GM18499 (cell line): ENCODE measurements around the gene RTP1.
"Not testable (repeated sequence)": the region's sequence is repeated elsewhere in the genome, so short reads cannot be mapped to it uniquely, and the experiment has no call there.

Source experiments
- ATAC-seq: cut with Tn5 transposase; IDR thresholded peaks from one replicate; pipeline ENCODE4 v1.9.1; 2021; ENCODE audit warnings: moderate number of reproducible peaks; ENCODE audit not compliant: insufficient read depth, unreplicated experiment

RTP1 gene

DNA sequence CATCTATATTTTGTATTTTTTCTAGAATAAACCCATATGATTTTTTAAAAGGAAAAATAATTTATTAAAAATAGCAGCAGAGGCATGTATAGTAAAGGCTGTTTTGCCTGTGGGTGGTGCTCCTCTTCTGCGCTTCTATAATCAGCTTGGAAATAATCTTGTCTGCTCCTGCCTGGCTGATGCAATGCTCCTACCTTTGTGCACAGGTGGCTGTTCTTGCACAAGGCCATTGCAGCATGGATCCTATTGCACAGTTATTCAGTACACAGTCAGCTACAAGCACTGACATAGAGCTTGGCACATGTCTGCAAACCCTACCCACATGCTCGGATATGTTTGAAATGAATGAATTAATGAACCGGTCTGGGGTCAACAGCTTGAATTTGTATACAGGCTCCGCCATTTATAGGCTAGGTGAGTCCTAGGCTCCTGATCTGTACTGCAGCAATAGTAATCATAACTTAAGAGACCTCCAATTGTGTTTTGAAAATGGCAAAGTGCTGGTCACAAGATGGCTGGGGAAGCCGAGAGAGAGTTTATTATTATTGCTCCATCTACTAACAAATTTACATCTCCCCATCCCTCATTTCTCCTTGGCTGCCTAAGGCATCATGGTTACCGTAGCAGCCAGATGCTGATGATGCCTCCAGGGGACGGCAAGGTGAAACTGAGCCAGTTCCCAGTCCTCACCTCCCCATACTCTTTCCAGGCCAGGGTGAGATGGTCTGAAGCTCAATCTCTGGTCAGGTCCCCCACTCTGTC lies 532 bp upstream of the RTP1 start:
- no peak for ATAC-seq

DNA sequence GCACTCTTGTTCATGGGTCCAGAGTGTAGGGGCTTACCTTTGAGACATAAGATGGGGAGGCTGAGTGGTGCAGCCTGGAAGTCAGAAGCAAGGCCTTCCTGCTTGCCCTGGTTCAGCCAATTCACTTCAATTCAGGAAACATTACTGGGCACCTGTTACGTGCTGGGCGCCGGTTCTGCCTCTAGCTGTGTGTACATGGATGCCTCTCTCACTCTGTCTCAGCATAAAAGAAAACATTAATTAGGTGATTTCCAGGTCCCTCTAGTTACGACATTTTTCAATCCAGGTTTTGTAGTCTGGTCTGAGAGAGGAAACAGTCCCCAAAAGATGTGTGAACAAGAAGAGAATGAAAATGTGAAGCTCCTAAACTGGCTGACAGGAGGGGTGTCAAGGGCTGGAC lies 1.2 kb downstream of the RTP1 start:
- no peak for ATAC-seq

DNA sequence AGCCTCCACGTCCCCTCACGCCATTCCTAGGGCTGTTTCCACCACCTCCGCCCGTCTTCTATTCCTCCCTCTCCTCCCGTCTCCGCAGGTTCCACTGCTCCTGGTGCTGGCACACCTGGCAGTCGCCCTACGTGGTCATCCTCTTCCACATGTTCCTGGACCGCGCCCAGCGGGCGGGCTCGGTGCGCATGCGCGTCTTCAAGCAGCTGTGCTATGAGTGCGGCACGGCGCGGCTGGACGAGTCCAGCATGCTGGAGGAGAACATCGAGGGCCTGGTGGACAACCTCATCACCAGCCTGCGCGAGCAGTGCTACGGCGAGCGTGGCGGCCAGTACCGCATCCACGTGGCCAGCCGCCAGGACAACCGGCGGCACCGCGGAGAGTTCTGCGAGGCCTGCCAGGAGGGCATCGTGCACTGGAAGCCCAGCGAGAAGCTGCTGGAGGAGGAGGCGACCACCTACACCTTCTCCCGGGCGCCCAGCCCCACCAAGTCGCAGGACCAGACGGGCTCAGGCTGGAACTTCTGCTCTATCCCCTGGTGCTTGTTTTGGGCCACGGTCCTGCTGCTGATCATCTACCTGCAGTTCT lies 2.3 kb downstream of the RTP1 start:
- not testable (repeated sequence) for ATAC-seq

DNA sequence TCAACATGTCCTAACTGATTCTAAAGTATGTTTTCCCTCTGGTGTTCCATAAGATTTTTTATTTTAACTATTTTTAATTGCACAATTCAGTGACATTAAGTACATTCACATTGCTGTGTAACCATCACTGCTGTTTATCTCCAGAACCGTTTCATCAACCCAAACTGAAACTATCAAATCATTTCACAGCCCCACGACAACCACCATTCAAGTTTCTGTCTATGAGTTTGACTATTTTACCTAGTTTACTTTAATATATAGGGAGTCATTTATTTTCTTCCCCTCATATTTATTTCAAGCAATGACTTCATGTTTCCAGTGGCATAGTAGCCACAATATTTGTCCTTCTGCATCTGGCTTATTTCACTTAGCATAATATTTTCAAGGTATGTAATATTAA lies 8.4 kb downstream of the RTP1 start:
- ATAC-seq = no peak

DNA sequence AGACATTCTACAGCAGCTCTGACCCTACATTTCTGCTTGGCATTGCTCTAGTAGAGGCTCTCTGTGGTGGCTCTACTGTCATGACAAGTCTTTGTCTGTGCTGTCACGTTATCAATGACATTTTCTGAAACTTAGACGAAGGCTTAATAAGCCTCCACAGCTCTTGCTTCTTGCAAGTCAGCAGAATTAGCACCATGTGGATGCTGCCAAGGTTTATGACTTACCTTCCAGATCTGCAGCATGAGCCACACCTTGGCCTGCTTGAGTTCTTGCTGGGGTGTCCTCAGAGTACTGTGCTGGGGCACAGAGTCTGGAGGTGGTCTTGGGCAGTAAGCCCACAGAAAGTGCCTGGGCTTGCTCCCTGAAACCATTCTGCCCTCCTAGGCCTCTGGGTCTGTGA lies 9.8 kb downstream of the RTP1 start:
- ATAC-seq = no peak

DNA sequence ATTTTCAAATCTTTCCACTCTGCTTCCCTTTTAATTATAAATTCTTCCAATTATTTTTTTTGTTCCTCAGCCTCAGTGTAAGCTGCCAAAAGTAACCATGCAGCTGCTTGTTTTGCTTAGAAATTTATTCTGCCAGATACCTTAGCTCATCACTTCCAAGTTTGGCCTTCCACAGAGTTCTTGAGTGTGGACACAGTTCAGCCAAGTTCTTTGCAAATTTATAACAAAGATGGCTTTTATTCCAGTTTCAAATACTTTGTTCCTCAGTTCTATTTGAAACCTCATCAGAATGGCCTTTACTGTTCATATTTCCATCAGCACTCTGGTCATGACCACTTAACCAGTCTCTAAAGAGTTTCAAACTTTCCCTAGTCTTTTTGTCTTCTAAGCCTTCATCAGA lies 10.3 kb downstream of the RTP1 start:
- ATAC-seq = no peak

DNA sequence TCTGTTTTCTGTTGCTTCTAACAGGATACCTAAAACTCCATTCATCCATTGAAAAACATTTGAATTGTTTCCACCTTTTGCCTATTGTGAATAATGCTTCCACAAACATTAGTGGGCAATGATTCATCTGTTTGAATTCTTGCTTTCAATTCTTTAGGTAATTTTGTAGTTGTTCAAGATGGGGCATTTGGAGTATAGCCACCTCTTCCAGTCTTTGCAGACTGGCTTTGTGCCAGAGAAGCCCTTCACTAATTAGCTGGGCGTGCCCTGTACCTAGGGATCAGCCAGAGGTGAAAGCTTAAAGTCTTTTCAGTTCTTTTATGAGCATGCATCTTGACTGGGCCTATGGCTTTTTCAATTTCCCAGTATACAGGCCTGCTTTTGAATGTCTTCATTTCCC lies 10.9 kb downstream of the RTP1 start:
- no peak for ATAC-seq

DNA sequence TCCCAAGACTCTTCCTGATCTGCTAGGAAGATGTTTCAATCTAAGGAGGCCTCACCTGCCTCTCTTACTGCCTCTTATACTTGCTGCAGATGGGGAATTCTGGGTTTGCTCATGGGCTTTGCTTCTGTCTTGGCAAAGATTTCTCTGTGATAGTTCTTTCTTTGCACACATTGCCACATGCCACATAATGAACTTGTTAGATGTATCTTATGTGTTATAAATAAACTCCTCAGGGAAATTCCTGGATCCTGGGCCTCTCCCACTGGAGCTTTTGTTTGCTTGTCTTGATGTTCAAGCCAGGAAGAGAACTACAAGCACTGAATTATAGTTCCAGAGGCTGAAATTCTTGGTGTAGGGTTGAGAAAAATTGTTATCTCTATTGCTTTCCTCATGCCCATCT lies 12.2 kb downstream of the RTP1 start:
- ATAC-seq = no peak

DNA sequence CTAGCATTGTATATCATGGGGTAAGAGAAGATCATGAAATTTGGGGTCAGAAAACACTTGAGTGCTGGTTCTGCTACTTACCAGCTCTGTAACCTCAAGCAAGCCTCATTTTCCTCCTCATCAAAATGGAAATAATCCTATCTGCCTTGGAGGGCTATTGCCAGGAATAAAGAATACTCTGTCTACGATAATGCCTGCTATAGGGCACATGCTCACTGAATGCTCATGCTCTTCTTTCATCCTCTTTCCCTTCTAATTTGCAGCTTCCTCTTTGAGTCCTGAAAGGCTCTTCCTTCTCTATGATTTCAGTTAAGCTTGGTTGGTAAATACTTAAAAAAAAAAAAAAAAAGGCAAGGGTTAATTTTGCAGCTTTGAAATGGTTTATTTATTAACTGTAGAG lies 12.8 kb downstream of the RTP1 start:
- no peak for ATAC-seq

DNA sequence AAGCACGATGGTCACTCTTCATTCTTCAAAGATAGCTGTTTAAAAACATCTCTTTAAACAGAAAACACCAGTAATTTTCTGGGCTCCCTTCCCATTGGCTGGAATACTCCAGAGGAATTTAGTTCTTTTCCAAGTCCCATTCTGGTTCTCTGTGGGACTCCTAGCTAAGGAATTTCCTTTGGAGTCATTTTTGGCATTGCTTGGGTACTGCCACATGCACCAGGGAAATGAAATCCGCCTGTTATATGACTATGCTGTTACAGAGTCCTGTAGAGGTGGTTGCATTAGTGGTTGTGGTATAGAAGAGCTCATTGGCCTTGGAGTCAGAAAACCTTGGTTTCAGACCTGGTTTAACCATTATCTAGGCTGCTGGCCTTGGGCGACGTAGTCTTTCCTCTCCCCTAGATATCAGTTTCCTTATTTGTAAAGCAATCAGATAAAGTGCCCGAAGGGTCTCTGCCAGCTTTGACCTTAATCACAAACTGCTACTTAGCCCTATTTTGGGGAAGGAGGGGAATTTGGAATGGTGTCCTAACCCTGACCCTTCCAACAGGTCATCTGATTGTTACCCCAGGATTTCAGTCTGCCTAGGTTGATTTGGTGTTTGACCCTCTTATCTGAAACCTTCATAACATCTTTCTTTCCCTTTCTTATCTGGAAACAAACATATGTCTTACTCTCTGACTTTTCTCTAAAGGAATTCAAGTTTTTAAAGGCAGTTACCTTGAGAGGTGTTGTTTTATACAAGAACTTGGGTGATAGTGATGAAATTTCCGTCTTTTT lies 13.4 kb downstream of the RTP1 start:
- no peak for ATAC-seq

DNA sequence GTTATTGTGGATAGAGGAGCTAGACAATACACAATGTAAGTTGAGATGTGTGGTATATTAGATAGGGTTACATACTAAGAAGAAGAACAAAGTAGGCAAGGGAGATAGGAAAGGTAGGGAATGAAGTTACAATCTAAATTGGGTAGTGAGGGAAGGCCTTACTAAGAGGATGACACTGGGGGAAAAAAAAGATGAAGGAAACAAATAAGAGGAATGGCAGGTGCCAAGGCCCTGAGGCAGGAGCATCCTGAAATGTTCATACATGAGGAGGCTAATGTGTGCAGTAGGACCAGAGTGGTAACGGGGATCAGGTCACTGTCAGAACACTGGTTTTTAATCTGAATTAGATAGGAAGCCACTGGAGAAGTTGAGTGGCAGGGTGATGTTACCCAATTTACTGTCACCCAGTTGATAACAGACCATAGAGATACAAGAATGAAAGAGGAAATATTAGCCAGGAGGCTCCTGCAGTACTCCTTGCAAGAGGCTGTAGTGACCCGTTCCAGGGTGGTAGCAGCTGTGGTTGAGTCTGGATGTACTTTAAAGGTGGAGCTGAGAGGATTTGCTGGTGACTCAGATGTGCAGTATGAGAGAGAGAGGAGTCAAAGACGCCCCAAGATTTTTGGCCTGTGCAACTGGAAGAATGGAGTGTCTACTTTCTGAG lies 14.4 kb downstream of the RTP1 start:
- ATAC-seq = no peak

DNA sequence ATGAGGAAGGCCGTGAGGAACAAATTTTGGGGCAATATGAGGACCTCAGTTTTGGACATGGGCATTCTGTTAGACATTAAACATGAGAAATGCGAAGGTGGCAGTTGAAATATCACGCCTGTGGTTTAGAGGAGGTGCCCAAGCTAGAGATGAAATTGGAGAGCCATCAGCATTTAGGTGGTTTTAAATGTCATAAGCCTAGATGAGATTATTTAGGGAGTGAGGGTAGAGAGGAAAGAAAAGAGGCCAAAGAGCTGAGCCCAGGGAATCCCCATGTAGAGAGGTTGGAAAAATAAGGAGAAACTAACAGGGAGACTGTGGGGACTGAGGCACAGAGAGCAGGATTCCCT lies 14.9 kb downstream of the RTP1 start:
- no peak for ATAC-seq

DNA sequence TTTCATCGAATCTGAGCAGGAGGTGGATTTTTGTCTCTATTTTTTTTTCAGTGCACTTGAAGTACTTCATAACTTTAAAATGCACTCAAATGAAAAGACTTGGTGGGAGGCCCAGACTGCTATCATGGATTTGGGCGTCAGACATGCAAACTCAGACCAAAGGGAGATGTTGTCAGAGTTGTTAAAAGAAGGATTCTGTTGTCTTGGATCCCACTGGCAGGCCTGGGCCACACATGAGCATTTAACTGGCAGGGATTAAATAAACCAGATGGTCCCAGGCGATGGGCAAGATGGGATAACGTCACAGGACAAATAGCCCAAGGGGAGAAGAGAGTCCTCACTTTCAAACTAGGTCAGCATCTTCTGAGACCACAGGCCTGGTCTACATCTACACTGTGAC lies 15.4 kb downstream of the RTP1 start:
- no peak for ATAC-seq

DNA sequence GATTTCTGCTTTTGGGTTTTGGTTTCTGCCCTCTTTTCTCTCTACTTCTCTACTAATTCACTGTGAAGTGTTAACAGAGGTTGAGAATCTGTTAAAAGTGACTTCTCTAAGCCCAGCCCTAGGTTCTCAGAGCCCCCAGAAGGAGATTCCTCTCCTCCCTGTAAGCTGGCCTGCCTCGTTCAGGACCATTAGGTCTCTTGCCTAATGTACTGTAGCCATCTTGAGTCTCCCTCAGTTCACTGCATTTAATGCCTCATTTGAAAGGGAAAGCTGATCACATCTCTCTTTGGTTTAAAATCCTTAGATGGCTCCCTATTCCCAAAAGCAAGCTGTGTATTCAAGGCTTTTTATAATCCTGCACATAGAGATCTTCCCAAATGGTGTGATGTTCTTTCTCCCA lies 16.3 kb downstream of the RTP1 start:
- no peak for ATAC-seq

DNA sequence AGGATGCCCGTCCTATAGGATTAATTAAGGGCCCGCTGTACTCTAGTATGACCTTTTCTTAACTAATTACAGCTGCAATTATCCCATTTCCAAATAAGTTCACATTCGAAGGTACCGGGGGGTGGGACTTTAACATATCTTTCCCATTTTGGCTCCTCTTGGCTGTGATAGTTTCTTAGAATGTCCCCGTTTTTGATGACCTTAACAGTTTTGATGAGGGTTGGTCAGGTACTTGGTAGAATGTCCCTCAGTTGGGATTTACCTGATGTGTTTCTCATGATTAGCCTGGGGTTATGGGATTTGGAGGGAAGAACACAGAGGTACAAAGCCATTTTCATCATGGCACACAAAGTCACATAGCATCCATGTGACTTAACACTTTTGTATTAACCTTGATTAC lies 18.2 kb downstream of the RTP1 start:
- no peak for ATAC-seq

DNA sequence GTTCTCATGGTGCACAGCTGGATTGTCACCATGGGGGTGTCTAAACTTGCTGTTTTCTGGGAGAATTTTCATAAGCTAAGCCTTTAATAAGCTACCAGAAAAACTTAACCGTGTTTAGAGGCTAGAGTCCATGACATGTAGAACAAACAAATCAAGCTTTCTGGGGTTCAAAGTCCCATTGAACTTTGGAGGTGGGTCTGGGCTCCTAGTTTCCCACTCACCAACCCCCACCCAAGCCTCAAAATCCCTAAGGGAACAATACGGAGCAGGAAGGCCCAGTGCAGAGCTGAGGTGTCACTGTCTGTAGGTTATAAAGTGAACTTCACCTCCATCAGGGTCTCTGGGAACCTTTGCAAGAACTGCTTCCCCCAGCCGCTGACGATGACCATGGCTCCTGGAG lies 25.5 kb downstream of the RTP1 start:
- ATAC-seq = no peak

DNA sequence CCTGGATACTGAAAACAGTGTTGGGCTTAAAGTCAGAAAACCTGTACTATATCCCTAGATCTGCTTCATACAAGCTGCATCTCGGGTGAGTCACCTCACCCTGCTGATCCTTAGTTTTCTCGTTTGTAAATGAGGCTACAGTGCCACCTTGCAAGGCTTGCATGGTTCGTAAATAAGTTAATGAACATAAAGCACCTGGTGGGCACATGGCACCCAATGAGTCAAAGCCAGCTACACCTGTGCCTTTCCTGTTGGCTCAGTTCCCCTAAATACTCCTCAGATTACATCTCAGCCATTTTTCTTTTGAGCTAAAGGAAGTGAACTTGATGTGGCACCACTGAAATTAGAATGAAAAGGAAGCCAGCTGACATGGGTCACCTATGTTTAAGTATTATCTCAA lies 26.5 kb downstream of the RTP1 start:
- ATAC-seq = no peak

DNA sequence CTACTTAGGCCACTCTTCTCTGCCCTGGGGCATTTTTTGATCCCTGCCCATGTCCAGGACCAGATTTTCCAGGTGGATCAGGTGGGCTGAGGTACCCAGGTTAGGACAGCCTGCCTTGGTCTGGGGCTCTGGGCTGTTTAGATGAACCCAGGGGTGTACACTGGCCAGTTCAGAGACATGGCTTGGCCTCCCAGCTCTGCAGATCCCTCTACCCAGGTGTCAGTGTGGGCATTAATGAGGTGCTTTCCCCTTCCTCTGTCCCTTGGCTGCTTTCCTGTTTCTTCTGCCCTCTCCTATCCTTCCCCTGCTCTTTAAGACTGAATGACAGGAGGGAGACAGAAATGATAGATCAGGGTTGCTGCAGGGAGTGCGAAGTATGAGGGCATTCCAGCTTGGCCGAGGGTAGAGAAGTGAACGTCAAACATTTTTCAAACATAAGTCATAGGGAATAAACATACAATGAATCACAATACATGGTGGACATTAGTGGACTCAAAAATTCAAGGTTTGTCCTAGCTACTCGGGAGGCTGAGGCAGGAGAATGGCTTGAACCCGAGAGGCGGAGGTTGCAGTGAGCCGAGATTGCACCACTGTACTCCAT lies 30.5 kb downstream of the RTP1 start:
- no peak for ATAC-seq

DNA sequence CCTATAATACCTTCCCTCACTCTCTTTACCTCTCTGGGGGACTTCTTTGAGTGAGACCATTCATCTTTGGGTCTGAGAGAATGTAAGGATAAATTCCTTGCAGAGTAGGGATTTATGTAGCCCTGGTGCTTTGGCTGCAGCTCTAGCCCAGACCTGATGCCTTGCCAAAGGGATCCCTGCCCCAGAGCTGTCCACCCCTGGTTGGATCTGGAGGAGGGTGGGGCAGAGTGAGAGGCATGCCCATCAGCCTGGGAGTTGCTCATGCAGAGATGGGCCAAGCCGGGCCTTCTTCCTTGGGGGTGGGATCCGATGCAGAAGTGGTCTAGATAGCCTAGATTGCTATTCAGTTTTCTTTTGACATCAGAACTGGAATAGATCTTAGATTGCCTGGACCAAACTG lies 31.5 kb downstream of the RTP1 start:
- no peak for ATAC-seq

DNA sequence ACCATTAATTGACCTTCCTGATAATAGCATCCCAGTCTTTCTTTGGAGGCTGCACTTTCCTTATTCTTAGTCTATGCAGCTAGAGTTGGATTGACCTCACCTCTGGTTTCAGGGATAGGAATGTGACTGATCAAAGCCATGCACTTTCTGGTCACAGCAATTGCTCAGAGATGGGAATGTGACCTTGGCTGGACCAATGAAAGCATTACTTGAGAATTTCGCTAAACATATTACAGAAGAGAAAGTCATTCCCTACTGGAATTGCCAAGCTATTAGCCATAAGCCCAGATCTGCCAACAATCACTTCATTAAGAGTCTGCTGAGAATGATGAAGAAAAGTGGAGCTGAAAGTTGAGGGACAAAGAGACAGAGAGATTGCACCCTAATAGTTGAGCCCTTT lies 32.7 kb downstream of the RTP1 start:
- ATAC-seq = no peak

DNA sequence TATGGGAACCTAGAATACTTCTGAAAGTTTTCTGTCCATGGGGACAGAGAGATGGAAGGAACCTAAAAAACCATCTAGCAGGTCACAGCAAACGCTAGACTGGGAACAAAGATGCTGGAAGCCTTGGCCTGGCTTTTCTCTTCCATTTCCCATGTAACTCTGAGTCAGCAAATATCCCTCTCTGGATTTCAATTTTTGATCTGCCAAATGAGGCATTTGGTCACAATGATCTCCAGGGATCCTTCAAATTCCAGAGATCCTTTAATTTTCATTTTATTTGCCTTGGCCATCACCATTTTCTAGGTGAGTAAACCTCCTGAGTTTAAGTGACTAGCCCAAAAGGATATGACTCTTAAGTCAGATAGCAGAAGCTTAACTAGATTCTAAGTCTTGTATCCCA lies 39.7 kb downstream of the RTP1 start:
- no peak for ATAC-seq
